Islet of Langerhans (tissue), 1 donor: ENCODE data around the gene PDLIM7.

Experiments
- FAIRE-seq: peaks from one replicate; lab custom pipeline; 2011; peaks lifted over from hg19 to GRCh38; lab: Jason Lieb, UNC

PDLIM7 gene

DNA sequence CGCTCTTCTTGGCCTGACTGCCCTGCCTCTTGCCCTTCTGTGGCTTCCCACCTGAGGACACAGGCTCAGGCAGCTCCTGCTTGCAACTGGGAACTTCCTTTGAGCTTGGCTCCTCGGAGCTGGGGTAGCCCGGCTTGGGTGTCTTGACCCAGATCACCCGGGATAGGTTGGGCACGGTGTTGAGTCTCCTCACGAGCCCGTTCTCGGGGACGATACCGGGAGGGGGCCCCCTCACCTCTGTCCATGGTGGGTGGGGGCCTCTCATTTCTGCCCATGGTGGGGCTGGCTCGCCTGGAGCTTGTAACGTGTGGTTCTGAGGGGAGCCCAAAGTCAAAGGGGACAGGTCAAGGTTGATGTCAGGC, 27.1 kb upstream of the PDLIM7 start:
- no peak for FAIRE-seq

DNA sequence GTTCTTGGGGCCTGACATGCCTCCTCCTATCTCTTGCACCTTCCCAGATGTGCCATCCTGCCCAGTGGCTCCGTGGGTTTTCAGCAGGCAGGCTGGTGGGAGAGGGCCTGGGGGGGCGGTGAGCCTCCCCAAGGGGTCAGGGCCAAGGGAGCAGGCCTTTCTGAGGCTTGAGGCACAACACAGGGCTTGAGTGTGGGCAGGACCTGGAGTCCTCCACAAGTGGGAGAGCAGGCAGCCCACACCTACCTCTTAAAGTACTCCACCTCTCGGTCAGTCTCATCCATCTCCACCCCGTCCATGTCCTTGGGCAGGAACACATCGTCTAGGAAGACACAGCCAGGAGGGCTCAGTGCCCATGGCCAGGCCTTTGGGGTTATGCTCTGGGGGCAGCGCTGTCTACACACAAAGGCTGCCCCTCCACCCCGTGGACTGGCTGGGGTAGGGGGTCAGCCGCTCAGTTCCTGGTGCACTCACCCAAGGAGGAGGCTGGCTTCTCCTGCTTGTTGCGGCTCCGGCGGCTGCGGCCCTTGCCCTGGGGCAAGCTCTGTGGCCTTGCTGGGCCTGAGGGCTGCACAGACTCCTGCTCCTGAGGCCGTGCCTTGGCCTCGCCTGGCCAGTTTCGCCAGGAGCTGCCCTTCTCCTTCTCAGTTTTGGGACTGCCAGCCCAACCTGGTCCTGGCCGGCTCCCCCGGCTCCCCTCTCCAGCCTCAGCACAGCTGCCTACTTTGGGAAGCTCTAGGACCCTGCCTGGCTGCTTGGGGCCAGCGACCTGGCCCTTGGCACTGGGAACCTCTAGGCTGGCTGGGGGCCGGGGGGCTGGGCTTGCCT, 26.5 kb upstream of the PDLIM7 start:
- FAIRE-seq = no peak

DNA sequence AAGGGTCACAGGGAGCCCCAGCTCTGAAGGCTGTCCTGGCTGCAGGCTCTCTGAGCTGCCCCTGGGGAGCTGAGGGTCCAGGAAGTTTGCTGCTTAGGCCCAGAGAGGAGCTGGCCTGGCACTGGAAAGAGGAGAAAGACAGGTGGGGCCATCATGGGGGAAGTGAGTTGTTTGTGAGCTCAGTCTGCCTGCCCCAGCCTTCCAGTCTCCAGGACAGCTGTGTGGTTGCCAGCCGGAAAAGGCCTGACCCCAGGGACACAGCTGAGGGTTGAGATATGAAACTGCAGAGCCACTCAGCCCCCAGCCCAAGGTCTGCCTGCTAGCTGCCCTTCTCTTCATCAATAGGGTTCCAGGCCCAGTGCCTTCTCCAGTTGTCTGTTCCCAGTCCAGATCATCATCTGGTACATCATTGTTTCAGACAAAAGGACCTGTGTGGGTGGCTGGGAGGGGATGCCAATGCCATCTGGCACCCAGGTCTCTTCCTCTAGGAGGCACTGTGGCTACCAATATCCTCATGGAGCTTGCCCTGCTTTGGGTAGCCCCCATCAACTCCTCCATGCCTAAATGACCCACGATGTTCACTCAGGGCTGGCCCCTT, 23.6 kb upstream of the PDLIM7 start:
- no peak for FAIRE-seq

DNA sequence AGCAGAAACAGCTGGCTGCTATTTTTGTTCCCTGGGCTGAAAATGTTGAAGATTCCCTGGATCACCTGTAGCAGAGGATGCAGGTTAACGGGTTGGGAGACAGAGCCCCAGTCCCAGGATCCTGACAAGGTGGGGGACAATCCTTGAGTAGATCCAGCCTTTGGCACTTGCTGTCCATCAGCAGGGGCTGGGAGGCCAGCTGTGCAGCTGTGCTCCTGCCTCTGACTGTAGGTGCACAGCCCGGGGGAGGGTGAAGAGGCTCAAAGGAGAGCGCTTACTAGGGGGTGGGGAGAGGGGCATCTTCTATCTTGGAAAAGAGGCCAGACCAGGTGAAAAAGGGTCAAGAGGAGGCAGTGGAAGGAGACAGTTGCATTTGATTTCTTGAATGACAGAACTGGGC, 22.9 kb upstream of the PDLIM7 start:
- FAIRE-seq = no peak

DNA sequence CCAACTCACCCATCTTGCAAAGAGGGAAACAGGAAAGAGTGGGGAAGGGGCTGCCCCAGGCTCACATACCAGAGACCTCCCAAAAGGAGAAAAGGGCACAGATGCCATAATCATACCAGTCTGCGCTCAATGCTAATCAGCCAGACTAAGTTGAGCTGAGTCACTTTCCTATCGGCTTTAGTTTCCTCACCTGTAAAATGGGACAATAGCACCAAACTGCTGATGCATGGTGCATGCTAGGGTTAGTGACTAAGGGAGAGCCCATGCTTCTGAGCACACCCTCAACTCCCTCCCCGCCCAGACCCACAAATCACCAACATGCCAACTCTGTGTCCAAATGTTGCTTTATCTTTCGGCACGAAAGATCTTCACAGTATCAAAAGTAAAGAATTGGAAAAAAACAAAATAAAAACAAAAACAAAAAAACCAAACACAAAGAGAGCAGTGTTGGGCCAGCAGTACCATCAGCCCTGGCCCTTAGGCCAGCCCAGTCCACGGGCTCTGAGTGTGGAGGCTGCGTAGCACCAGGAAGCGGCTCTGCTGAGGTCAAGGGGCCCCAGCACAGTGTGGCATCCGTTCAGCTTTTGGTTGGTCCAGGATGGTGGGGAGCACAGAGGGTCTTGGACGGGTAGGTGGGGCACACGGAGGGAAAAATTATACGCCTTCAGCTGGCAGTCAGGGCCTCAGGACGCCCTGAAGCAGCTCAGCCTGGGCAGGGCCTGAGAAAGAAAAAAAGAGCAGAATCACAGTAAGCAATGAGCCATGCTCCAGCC, 22.2 kb upstream of the PDLIM7 start:
- no peak for FAIRE-seq

DNA sequence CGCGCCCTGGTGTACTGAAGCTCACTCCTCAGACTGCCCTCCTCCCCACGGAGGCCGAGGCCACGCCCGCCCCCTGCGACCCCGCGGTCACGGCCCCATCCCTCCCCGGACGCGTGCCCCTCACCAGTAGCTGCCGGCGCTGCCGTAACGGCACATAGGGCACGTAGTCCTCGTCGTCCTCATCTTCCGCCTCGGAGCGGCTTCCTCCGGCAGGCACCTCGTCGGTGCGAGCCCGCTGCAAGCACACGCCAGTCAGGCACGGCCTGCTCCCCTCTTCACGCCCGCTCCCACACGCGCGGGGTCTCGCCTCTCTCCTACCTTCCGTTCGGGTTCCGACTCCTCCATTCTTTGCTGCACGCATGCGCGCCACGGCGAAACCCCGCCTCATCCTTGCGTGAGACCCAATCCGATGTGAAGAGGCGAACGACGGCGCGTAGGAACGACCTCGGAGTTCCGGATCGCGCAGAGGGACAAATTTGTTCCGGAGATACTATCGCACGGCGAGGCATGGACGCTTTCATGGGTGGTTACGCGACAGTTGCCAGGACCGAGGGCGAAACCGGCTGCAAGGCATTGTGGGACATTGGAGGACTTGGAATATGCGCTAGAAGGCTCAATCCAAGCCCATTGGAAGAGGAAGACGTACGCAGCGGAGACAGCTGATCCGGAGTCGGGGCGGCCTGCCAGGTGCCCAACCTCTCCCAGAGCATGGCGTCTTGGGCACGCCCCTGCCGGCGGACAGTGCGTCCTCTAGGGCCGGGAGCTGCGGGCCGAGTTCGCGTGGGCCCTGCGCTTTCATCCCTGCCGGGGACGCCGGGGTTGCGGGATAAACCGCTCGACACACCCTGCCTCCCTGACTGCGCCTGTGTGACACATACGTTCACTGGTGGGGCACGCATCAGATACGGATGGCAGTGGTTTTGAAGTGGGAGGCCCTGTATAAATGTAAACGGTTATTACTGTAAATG, 19.5 kb upstream of the PDLIM7 start, which contains the start of gene DDX41:
DDX41 (minus strand) TSS at position 361 of the 968 bp plus-strand sequence; CDS start at position 345, 16 bp downstream.
- FAIRE-seq = peak; percentile 80

DNA sequence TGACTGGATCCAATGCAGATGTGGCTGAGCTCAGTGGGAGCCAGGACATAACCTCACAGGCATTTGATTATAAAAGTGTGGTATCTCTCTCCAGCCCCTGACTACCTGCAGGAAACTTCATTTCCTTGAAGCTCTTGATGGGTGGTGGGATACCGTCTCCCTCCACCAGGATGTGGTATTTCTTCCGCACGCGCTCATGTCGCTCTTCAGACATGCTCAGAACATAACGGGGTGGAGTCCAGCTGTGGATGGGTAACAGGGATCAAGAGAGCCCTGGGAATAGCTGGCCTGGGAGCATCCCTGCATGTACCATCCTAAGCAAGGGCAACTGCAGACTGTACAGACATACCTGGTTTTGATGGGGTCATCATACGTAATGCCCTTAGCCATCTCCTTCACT, 18.2 kb upstream of the PDLIM7 start:
- no peak for FAIRE-seq

DNA sequence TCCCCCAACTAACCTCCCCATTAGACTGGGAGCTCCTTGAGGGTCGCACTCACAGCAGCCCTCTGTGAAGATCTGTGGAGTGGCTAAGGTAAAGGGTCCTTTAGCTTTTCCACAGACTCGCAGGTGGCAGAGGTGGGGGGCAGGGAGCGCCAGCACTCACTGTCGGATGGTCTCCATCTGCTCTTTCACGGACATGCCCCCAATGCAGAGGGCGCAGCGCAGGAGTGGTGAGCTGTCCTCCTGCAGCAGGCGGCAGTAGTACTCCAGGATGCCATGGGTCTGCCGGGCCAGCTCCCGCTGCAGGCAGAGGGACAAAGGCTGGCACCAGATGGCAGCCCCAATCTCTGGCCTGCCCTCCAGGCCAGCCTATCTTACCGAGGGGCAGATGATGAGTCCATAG, 17.1 kb upstream of the PDLIM7 start:
- FAIRE-seq = no peak

DNA sequence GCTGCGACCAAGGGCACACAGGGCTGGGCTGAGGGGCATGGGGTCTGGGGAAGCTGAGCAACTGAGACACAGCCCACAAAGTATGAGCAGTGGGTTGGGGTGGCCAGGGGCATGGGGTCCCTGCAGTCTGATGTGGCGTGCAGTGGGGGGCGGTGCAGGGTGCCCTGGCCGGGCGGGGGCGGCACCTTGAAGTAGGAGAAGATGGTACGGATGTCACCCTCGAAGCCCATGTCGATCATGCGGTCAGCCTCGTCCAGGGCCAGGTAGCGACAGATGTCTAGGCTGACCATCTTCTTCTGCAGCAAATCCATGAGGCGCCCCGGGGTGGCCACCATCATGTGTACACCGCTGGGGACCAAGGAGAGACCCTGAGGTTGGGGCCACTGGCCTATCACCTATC, 16.1 kb upstream of the PDLIM7 start:
- FAIRE-seq = no peak

DNA sequence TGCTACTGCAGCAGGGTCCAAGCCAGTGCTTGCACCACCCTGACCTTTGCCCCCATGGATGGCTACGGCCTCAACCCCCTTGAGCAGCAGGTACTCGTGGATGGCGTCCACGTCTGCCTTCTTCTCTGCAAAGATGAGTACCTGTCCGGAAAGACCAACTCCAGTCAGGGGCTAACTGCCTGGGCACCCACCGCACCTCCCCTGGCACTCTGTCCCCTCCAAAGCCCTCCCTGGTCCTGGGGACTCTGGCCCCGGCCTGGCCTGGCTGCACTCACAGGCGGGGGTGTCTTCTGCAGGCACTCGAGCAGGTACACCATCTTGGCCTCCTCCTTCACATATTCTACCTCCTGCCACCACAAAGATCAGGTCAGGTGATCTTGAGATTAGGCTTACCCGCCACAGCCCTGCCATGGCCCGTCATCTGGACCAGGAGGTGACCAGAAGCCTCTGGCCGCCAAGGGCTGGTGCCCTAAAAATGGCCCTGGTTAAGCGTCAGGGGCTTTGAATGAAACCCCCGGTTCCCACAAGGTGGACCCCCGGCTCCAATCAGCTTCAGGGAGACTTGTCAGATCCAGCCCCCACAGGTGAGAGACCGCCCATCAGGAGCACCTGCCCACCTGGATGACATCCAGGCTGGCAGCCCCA, 15.5 kb upstream of the PDLIM7 start:
- FAIRE-seq = no peak

DNA sequence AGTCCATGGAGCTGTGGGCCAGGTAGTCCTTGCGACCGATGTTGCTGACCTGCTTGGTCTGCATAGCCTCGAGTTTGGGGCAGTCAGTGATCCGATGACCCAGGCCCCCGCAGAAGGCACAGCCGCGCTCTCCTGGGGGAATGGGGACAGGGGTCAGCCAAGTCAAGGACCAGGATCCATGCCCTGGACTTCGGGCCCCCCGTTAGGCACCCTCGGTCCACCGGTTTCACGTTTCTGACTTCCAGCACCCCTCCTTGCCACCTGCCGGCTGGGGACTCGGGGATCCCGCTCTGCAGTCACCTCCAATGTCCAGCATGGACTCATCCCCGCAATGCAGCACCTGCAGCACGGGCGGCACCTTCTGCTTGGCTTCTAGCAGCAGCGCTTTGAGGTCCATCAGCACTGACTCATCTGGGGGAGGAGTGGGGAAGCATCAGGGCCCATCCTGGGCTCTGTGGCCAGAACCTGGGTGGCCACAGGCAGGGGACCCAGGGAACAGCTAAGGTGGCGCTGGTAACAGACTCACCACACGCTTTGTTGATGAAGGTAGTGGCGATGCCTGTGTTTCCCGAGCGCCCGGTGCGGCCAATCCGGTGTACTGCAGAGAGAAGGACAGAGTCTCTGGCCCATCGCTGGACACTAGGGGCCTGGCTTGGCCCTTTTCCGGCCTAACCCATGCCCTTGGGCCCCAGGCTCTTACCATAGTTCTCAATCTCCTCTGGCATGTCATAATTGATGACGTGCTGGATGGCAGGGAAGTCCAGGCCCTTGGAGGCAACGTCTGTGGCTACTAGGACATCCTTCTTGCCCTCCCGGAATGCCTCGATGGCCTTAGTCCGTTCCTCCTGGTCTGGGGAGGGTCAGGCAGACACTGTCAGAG, 14.6 kb upstream of the PDLIM7 start:
- FAIRE-seq = no peak

DNA sequence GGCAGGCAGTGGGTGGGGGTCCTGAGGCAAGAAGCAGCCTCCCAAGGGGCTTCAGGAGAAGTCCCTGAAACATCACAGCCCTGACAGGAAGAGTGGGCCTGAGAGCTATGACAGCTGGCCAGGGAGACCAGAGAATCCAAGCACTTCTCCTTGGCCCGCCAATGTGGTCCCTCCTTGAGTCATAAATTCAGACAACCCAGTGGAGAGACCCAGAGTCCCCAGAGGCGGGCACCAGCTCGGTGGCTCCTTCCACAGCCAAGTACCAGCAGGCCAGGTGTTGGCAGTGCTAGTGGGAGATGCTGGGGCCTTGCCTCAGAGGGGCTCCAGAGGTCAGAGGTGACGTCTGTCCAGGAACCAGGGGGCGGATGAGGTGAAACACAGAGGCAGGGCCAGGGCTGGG, 13.8 kb upstream of the PDLIM7 start:
- FAIRE-seq = no peak

DNA sequence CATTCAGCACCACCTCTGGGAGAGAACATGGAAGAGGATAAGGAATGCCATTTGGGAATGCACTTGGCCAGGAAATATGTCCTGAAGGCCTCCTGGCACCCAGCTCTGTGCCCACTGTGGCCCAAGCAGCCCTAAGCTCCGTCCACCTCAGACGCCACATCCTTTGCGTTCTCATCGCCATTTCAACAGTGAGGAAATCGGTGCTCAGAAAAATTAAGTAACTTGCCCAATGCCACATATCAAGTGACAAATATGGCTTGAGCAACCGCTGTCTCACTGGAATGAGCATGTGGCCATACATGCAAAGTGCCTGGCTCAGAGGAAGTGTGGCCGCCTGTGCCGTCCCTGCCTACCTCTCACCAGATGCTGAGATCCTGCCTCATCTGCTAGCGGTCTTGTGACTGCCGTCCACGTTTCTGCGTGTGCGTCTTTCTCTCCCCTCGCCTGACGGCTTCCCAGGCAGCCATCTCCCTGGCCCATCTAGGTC, 13.2 kb upstream of the PDLIM7 start:
- no peak for FAIRE-seq

DNA sequence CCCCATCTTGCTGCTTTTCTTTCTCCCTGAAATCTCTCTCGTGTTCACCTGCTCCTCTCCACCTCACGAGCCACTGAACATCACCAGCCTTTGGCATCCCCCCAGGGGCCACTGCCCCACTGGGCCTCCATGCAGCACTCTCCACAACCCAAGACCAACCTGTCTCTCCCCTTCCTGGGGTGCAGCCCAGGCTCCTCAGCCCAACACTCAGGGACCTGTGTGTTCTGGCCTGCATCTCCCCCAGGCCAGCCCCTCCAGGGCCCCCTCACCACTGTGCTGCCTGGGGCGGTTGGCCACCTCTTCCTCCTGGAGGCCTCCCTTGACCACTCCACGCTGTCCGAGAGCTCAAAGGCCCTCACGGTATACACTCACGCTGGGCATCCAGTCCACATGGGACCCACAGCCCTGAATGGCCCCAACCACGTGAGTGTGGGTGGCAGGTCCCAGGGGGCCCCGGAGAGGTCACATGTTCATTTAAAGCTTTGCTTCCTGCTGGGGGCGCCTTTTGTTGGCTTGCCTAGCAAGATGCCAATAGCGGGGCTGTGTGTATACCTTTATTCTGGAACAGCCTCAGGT, 12.7 kb upstream of the PDLIM7 start:
- FAIRE-seq = no peak

DNA sequence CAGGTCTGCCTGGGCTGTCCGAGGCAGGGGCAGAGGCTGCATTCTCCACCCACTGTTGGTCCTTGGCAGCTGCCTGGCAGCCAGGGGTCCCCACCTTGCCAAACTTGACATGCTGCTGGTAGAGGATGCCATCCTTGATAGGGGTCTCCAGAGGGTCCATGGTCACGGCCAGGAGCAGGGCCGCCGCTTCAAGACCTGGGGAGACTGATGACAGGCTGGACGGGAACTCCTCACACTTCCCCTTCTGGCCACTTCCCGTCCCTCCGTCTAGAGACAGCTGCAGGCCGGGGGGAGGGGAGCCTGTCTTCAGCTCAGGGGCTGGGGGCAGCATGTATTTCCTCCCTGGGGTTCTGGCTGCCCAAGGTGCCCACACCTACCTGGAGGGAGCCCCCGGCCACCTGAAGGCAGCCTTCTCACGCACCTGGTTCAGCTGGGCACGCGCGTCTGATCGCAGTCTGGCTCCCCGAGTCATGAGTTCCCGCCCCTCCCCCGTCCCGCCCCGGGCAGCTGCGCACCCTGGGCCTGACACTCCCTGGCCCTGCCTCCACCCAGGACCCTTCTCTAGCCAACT, 12.1 kb upstream of the PDLIM7 start, which contains the start of gene DOK3:
DOK3 (minus strand) TSS at position 446 of the 571 bp plus-strand sequence; CDS start at position 160, 286 bp downstream.
- no peak for FAIRE-seq

DNA sequence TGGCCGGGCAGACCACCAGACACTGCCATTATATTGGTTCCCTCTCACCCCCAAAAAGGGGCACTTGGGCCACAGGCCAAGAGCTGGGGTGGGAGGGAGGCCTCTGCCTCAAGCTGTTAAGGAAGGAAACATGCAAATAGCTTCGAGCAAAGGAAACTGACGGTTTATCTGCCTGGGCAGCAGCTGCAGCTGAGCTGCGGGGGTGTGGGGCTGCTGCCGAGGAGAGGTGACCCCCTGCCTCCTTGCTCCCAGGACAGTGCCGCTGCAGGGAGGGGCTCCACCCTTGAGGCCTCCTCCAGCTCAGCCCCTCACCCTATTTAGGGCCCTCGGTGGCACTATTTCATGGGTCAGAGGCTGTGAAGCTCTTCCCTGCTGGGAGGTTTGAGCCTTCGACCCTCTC, 11.4 kb upstream of the PDLIM7 start:
- no peak for FAIRE-seq

DNA sequence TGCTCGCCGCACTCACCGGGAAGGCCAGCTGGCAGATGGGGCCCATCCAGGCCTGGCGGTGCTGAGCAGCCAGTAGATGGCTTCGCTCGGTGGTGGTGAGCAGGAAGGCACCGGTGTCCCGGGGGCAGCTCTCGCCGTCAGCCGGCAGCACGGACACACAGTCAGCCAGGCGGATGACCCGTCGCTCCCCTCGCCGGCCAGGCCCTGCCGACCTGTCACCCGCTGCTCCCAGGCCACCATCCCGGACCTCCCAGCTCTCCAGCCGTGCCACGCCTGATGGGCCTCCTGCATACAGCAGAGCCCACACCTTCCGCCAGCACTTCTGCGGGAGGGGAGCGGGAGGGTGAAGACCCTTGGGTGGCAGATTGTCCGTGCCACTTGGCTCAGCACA, 10.8 kb upstream of the PDLIM7 start:
- FAIRE-seq = no peak

DNA sequence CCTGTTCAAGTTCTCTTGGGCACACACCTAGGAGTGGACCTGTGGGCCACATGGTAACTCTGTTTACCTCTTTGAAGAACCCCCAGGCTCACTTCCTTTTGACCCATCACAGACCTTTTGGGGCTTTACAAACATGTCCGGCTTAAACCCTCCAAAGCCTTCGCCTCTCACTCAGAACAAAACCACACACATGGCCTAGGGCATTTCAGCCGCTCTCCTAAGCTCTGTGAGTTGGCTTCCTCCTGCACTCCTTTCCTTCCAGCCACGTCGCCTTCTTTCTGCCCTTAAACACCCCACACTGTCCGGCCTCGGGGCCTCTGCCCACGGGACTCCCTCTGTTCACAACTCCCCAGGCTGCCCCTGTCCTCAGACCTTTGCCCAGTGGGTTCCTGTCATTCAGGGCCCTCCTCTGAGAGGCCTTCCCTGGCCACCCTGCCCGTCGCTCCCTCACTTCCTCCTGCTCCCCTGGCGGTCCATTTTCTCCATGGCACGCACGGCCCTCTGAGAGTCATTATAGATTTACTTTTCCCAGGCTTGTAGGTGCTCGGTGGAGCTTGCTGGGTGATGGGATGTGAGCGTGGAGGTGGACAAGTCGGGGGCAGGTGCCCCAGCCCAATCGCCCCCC, 10.3 kb upstream of the PDLIM7 start:
- no peak for FAIRE-seq

DNA sequence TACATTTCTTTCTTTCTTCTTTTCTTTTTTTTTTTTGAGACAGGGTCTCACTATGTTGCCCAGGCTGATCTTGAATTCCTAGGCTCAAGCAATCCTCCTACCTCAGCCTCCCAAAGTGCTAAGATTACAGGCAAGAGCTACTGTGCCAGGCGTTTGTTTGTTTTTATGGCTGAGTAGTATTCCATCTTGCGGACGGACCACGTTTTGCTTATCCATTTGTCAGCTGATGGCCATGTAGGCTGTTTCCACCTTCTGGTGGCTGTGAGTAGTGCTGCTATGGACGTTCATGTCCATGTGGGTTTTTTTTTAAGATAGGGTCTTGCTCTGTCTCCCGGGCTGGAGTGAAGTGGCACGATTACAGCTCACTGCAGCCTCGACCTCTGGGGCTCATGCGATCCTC, 9.8 kb upstream of the PDLIM7 start:
- FAIRE-seq = no peak
